HG03064 (cell line): Measurements from ENCODE around the gene TMEM40.
"Not testable (repeated sequence)": the region's sequence is repeated elsewhere in the genome, so short reads cannot be mapped to it uniquely, and the experiment has no call there.

Source experiments
- ATAC-seq: cut with Tn5 transposase; IDR thresholded peaks from one replicate; pipeline ENCODE4 v1.9.1; 2021; ENCODE audit warnings: low read depth; ENCODE audit not compliant: unreplicated experiment

The TMEM40 gene, protein sequence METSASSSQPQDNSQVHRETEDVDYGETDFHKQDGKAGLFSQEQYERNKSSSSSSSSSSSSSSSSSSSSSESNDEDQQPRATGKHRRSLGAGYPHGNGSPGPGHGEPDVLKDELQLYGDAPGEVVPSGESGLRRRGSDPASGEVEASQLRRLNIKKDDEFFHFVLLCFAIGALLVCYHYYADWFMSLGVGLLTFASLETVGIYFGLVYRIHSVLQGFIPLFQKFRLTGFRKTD

DNA sequence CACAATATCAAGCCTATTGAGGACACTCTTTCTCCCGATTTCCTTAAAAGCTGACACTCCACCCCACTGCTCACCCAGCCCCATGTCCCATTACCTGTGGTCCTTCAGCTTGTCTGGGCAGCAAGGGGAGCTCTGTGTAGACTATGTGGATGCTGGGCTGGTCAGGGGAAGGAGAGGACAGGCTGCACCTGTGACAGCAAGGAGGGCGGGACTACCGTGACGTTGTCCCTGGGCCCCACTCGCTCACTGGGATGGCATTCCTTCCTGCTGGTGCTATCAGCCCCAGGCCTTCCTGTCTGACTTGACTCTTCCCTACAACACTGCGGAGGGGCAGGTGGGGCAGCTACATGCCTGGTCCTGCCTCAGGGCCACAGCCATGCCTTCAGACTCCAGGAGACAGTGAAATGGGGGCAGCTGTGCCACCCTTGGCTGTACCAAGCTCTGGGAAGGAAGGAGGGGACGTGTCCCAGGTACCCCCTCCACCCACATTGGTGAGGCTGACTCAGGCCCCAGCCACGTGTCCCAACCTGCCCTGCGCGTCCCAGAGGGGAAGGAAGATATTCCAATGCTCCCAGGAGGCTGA is at the start of gene TMEM40:
TSS of gene TMEM40 (minus strand) at position 163 of the 583 bp plus-strand sequence. CDS start 9,427 bp downstream, outside the sequence.
- ATAC-seq, result no peak

DNA sequence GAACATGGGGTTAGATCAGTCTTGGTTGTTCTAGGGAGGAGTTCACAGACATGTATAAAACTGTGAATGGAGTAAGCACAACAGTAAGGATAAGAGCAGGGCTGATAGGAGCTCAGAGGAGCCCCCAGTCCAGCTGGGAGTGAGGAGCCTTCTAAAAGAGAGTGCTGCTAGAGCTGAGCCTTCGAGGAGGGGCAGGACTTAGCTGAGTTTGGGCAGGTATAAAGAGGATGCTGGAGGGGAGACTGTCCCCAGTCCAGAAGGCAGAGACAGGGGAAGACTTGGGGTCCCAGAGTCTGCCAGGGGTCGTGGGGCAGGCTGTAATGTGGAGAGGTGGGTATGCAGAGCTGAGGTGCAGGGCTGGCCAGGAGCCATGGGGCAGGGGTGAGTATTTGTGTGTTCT is 49.5 kb upstream of the TMEM40 start:
- no peak for ATAC-seq

DNA sequence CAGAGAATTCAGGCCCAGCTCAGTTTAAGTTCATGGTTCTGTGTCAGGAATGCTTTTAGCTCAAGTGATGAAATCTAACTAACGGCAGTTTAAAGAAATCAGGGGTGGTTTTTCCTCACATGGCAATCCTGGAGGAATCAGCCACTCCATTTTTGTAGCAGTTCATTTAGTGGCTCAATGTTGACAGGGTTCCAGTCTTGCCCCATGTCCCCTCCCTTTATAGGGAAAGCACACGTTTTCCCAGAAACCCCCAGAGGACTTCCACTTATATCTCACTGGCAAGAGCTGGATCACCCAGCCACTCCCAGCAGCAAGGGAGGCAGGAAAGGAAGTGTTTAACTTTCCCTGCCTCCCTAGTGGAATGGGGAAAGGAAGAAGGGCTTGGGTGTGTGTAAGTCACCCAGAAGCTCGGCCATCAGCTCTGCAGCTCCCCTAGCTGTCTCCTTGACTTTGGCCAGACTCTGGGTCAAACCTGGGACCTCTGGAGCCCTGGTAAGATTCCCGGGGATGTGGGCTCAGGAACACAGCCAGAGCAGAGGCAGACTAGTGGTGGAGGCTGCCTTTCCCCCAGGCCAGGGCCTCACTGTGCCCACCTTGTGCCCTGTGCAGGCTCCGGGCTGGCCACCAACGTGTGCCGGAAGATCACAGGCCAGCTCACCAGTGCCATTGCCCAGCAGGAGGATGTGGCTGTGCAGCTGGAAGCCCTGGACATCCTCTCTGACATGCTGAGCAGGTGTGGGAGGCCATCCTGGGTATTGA is 48.7 kb upstream of the TMEM40 start:
- ATAC-seq, result no peak

DNA sequence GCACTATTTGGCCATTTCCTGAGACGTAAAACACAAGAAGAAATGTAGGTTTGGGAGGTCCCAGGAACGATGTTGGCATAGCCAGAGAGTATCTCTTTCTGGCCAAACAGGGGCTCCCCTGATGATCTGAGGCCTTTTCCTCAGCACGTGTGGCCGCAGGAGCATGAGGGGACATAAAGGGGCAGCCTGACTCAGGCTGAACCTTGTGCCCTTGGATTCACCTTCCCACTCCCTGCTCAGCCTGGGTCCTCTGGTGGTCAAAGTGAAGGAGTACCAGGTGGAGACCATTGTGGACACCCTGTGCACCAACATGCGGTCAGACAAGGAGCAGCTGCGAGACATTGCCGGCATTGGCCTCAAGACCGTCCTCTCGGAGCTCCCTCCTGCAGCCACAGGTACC is 48.0 kb upstream of the TMEM40 start:
- no peak for ATAC-seq

DNA sequence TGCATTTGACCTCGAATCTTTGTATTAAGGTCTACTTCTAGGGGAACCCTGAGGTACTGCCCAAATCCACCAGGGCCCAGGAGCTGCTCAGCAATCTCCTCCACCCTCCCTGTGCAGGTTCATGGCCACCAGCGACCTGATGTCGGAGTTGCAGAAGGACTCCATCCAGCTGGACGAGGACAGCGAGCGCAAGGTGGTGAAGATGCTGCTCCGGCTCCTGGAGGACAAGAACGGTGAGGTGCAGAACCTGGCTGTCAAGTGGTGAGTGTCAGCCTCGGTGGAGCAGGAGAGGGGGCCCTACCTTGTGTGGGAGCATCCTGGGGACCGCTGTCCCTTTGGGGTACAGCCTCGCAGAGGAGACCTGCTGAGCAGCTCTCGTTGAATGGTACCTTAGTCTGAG is 44.3 kb upstream of the TMEM40 start:
- no peak for ATAC-seq

DNA sequence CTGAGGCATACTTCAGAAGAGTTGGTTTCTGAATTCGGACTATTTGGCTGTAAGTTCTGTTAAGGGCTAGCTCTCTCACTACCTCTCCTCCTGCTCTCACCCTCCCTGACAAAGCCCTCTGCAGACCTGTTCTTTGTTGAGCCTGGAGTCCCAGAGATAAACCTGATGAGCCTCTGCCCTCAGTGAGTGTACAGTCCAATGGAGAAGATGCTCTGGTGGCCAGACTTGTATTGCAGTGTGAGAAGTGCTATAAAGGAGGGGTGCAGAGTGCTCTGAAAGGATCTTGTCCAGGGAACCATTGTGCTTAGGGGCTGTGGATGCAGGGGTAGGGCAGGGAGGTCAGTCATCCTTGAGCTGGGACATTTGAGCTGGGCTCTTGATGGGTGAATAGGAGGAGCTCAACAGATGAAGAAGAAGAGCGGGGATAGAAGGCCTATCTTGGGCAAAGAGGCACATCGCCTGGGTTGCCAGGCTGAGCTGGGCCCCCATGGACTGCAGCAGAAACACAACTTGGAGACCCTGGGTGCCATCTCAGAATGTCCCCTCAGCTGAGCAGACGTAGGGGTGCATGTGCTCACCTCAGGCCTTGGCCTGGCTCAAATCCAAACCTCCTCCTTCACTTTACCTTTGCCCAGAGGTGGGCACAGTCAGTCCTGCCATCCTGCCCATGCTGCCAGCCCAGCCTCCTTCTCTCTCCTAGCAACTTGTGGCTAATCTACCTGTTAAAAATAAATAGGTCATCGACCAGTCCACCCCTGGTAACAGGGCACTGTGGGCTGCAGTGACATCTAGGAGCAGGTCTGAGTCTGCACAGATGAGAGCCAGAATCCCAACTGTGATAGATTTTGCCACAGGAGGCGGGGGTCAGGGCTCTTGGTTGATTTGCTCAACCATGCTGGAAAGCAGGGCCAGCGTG is 40.7 kb upstream of the TMEM40 start:
- ATAC-seq, result no peak

DNA sequence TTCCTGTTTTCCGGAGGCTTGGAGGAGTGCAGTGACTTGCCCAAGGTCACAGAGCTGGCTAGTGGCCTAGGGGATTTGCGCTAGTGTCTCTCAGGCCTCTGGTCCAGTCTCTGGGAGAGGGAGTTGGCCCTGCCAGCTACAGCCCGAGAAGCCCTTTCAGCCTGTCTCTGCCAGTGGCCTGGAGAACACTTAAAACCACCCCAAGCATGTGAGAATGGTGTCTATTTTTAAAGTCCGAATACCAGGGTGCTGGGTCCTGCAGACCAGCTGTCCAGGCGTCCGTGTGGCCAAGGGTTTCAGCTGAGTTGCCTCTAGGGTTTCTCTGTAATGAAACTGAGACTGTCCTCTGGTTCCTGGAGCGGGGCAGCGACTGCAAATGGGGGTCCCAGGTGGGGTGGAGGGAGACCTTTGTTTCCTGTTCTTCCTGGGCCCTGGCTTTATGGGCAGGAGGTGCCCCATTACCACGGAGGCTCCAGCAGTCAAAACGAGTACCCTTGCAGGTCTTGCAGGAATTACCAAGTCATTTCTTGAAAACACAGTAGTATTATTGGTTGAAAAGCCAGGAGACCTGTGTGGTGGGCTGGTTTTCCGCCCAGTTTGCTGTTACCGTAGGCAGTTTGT is 39.6 kb upstream of the TMEM40 start:
- ATAC-seq, result no peak

DNA sequence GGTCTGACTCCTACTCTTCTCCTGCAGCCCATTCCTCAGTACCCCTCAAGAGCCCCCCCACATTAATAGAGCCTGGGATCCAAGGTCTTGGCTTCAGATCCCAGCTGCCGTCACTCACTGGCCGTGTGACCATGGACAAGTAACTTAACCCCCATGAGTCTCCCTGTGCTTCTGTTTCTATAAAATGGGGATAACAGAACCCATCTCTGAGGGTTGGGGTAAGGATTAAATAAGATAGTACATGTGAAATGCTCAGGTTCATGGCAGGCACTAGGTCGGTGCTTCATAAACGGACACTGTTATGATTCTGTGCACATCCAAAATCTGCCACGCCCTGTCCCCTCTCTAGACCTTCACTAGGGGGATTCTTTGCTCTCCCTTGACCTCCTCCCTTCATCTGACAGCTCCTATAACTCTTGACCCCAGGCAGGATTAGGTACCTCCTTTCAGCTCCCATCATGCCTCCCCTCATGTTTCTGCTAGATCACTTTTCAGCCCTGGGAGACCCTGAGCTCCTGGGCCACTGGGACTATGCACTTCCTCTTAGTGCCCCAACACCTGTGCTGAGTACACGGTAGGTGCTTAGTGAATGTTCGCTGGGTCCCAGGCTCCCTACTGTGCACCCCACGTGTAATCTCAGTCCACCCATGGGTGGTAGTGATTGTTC is 39.0 kb upstream of the TMEM40 start:
- no peak for ATAC-seq

DNA sequence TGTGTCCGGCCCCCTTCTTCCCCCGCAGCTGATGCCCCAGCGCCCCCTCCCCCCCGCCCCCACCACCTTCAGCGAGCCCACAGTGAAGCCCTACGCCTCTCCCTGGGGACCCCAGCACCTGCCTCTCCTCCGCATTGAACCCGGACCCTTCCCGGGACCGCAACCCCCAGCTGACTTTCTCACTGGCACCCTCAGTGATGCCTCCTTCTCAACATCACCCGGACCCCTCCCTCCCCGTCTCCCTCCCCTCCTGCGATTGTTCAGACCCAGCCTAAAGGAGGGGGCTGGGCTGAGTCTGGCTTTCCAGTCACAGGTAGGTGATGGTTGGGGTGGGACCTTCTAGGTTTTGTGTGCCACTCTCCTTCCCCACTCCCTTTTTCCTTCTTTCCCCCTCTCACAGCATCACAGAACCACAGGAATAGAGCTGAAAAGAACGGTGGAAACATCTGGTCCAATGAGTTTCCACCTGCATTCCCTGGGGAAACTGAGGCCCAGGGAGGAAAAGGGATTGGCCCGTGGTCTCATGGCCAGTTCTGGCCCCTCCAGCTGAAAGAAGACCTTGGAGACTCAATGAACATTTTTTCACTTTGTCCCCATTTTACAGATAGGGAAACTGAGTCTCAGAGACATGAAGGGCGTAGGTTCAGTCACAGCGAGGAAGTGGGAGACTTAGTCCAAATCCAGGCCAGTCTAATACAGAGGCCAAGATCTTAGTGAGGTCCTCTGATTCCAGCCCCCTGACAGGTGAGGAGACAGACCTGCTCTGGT is 38.2 kb upstream of the TMEM40 start:
- no peak for ATAC-seq

DNA sequence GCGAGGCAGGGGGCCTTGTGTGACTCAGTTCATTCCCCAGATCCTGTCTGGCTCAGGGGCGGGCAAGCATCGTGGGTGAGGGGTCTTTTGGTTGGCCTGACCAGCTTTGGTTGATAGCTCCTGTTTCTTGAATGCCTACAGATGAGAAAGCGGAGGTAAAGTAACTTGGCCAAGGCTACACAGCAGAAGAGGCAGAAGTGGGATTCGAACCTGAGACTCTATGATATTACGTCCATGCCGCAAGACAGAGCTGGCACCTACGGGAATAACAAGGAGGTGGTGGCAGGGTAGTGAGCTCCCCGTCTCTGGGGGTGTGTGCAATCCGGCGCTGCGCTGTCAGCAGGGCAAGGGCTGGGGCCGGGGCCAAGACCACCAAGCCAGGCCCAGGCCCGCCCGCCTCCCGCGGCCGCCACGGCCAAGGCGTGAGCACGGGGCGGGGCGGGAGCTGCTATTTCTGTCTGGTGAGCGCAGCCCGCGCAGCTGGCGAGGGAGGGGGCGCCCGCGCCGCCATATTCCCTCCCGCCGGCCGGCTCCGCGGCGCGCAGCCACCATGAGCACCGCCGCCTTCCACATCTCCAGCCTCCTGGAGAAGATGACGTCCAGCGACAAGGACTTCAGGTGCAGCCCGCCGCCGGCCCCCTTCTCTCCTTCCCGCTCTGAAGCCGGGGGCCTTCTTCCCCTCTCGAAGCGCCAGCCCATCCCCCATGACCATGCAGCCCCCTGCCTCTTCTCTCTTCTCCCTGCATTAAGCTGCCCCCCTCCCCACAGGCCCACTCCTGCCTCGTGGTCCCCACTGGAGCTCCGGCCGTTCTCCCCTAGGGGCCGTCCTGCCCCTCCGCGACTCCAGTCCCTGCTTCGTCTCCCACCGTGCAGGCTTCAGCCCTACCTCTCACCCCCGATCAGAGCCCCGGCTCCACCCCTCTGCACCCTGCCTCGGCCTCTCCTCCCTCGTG is 37.4 kb upstream of the TMEM40 start, which contains the start of gene CAND2:
TSS of gene CAND2 (plus strand) at position 510 of the 953 bp plus-strand sequence. CDS start at position 551, 41 bp downstream.
- ATAC-seq, result no peak

DNA sequence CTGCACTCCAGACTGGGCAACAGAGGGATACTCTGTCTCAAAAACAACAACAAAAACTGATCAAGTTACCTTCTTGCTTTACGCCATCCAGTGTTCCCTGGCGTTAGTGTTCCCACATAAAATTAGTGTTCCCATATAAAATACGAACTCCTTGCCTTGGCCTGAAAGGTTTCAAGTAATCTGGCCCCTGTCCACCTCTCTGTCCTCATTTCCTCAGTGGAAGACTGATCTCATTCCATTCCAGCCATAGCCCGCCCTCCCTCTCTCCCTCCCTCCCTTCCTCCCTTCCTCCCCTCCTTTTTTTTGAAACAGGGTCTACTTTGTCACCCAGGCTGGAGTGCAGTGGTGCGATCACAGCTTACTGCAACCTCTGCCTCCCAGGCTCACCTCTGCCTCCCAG is 34.6 kb upstream of the TMEM40 start:
- ATAC-seq, result no peak

DNA sequence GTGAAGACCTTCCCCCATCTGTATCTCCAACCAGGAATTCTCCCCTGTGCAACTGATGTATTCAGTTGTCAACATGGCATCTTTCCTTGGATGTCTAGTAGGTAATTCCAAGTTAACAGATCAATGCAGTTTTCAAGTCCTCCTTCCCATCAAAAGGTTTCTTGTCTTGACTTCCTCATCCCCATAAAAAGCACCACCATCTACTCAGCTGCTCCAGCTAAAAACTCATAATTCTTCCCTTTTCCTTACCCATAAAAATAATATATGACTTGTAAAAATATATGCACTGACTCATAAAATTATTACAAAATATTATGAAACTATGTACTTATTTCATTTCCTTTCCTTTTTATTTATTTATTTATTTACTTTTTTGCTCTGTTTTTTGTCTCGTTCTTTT is 32.4 kb upstream of the TMEM40 start:
- no peak for ATAC-seq

DNA sequence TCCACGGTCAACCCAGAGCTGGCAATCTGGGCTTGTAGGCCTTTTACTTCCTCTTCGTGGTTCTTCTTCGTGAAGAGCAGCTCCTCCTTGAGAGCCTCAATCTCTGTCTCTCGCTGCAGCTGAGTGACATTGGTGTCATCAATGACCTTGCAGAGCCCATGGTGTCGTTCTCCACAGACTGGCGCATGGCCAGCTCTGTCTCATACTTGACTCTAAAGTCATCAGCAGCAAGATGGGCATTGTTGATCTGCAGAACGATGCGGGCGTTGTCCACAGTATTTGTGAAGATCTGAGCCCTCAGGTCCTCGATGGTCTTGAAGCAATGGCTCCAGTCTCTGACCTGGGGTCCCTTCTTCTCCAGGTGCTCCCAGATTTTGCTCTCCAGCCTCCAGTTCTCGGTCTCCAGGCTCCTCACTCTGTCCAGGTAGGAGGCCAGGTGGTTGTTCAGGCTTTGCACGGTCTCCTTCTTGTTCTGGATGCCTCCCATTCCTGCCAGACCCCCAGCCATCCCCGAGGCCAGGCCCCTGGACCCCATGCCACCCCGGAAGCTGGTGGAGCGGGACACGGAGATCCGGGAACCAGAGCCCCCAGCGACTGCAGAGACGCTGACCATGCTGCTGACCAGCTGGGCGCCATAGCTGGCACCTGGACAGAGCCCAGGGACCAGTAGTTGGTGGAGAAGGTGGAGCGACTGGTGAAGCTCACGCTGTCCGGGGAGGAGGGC is 29.1 kb upstream of the TMEM40 start:
- ATAC-seq, result not testable (repeated sequence)

DNA sequence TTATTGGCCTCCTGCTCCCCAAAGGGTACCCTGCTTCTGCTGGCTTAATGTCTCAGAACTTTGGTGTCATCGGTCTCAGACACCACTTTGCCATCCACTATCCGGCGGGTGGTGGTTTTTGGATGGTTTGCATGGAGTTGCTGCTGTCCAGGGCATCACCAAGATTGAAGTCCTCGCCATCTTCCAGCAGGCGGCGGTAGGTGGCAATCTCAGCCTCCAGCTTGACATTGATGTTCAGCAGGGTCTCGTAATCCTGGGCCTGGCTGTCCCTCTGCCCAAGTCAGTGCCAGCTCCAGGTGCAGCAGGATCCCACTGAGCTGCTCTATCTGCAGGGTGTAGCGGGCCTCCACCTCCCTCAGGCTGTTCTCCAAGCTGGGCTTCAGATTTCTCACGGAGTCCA is 28.3 kb upstream of the TMEM40 start:
- ATAC-seq, result not testable (repeated sequence)

DNA sequence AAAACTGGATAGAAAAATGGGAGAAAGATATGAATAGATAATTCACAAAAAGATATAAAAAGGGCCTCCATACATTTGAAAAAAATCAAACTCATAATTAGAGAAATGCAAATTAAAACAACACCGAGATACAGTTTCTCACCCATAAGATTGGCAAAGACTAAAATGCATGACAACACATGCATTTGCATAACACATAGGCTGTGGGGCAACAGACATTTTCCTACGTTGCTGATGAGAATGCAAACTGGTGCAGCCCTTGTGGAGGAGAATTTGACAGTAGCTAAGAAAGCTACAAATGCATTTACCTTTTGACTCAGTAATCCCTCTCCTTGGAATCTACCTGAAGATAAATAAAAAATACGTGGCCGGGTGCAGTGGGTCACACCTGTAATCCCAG is 26.0 kb upstream of the TMEM40 start:
- ATAC-seq, result no peak

DNA sequence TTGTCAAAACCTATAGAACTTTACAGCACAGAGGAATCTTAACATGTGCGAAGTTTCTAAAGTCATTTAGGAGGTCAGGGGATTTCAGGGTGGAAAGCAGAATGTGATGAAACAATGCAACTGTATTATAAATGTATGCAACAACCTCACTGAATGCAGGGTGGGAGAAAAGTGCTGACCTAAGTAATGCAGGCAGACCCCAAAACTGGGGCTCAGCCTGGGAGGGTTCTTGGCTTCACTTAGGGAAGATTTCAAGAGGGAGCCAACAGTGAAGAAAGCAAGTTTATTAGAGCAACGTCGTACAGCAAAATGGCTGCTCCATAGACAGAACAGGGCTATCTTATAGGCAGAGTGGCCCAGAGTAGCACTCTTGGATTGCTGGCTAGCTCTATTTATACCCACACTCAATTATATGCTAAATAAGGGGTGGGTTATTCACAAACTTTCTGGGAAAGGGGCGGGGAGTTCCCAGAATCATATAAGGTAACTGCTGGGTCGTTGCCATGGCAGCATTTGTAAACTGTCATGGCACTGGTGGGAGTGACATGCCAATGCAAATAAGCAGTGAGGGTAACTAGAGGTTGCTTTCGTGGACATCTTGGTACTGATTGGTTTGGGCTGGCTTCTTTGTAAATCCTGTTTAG is 23.2 kb upstream of the TMEM40 start:
- ATAC-seq, result no peak

DNA sequence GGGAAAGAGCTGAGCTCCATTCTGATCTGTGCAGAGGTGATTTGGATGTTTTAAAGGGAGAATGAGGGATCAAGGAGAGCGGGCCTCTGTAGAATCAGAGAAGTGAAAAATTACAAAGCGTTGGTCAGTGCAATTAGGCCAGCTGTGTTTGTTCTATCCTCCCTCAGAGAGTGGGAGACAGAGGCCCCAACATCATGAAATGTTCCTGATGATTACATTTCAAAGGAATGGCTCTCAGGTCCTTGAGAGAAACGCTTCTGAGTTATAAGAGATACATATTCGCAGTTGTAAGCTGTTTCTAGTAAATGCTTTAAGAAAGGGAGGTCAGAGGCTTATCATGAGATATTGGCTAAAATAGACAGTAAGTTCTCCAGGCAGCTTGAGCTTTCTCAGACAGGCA is 21.7 kb upstream of the TMEM40 start:
- ATAC-seq, result no peak
